Upper lobe of left lung (tissue), 4 donors: ENCODE results near the gene OSBPL2.

ENCODE experiments used
- CTCF ChIP-seq, 6 experiments: fragments of 450-650 bp in 4 of 6; fragments of 200-600 bp in 2 of 6; sonication (generic) in 2 of 6; IDR thresholded peaks; one replicate each; pipeline ENCODE4 v1.5.1; 2016 to 2019; ENCODE audit warnings: antibody characterized with exemption in 6 of 6
- EP300 ChIP-seq, 4 donors: sonication (generic); formaldehyde crosslinking; IDR thresholded peaks; one replicate each; pipeline ENCODE4 v1.5.1; 2017; ENCODE audit warnings: antibody characterized with exemption in 4 of 4, control low read depth in 2 of 4
- POLR2A ChIP-seq, 4 donors: fragments of 450-650 bp; IDR thresholded peaks; one replicate each; pipeline ENCODE4 v1.5.1; 2016 to 2017; ENCODE audit warnings: antibody characterized with exemption in 4 of 4, mild to moderate bottlenecking in 2 of 4
- POLR2AphosphoS5 ChIP-seq, 2 donors: sonication (generic); formaldehyde crosslinking; IDR thresholded peaks; one replicate each; pipeline ENCODE4 v1.5.1; 2017; ENCODE audit warnings: antibody characterized with exemption in 2 of 2

GRCh38 chr20:62266851-62267250 is 28.5 kb downstream of the OSBPL2 start:
- TF ChIP-seq POLR2A (IDR thresholded peaks at IDR 0.05) (no peak), CTCF (IDR thresholded peaks at IDR 0.05) (no peak), POLR2AphosphoS5 (IDR thresholded peaks at IDR 0.05) (no peak), EP300 (IDR thresholded peaks at IDR 0.05) (no peak)
